ENCODE measurements around the gene VSIG2. TPM values are rescaled to one million over a fixed set of nuclear protein-coding genes. Genes with fewer than 3 reads are reported as not detected.

The VSIG2 gene
- total and polyA plus RNA-seq, 10 of the 15 experiments (the other 5 are each of a cell fraction or from before 2014, with no cell fraction given), result 0.13 to 0.31 (median 0.15) TPM; not detected in 5

GRCh38 chr11:124759266-124760204, 7.5 kb upstream of the VSIG2 start (continued):
- no peak for TF ChIP-seq EGR1 (IDR thresholded peaks at IDR 0.05; ENCODE audit: borderline replicate concordance in 1 of 2, low read depth in 2 of 2, low read length in 2 of 2)
- no peak for TF ChIP-seq KAT2A (conservative IDR thresholded peaks at IDR 0.05; ENCODE audit: control insufficient read depth, low read depth, low read length)
- no peak for TF ChIP-seq CREM (IDR thresholded peaks at IDR 0.05; ENCODE audit: low read depth)
- peak in 1 of 2 experiments; percentile 17; a peak in 1 of 4 replicates for TF ChIP-seq IKZF2 (IDR thresholded peaks at IDR 0.05)
- no peak for TF ChIP-seq REST (IDR thresholded peaks at IDR 0.05; ENCODE audit: low read depth, low read length)
